Thoracic aorta (tissue), 2 donors: ENCODE measurements around the gene FUZ. TPM values are rescaled to one million over a fixed set of nuclear protein-coding genes. Genes with fewer than 3 reads are reported as not detected.

ENCODE experiments used
- ATAC-seq: fragments of 150-250 bp; one replicate; pipeline ENCODE4 v1.8.0; 2017; ENCODE audit warnings: low read depth; ENCODE audit not compliant: insufficient number of reproducible peaks, low FRiP score
- DNase-seq: peaks from one replicate; pipeline ENCODE4 v3.0.0-alpha.2; 2020; ENCODE audit warnings: low spot score
- H3K27ac ChIP-seq, 2 donors: fragments of 200-600 bp; sonication (generic); 1 replicate in 1 of 2; 2 replicates in 1 of 2; pipeline ENCODE4 v1.5.1; 2016; ENCODE audit warnings: mild to moderate bottlenecking in 2 of 2, moderate library complexity in 2 of 2
- H3K27me3 ChIP-seq: fragments of 200-600 bp; sonication (generic); replicated peaks from 2 replicates; pipeline ENCODE4 v1.6.0; 2016; ENCODE audit warnings: mild to moderate bottlenecking; ENCODE audit not compliant: insufficient read depth
- H3K36me3 ChIP-seq: fragments of 200-600 bp; sonication (generic); one replicate; pipeline ENCODE4 v1.5.1; 2016
- H3K4me1 ChIP-seq, 2 donors: fragments of 200-600 bp; sonication (generic); 1 replicate in 1 of 2; 2 replicates in 1 of 2; pipeline versions ENCODE4 v1.5.1 to v1.6.0; 2016; ENCODE audit warnings: low read depth in 2 of 2, mild to moderate bottlenecking in 1 of 2; ENCODE audit not compliant: control insufficient read depth in 1 of 2
- H3K4me3 ChIP-seq: fragments of 200-600 bp; sonication (generic); 2 replicates; pipeline ENCODE4 v1.5.1; 2016; ENCODE audit warnings: mild to moderate bottlenecking
- H3K9me3 ChIP-seq: fragments of 200-600 bp; sonication (generic); 2 replicates; pipeline ENCODE4 v1.5.1; 2016
- CTCF ChIP-seq: fragments of 200-600 bp; sonication (generic); IDR thresholded peaks from one replicate; pipeline ENCODE4 v1.5.1; 2019; ENCODE audit warnings: antibody characterized with exemption
- total RNA-seq, 2 donors: library from RNA; depleted of rRNA; stranded (reverse); fragments of >200 nt; gene quantifications; one replicate each; pipeline versions ENCODE4 v1.1.0 to v1.2.3, GENCODE V29; 2016

Gene FUZ
- total RNA-seq, 2 donors from 2014 or later, result 23.6 to 27.3 TPM

GRCh38 chr19:49817964-49818648 is 5.0 kb upstream of the FUZ start, which contains the start of gene MED25:
TSS of gene MED25 (plus strand) at chr19:49818289. CDS start at chr19:49818342, 53 bp downstream.
- peak within 1 kb of the TSS; percentile 96 for H3K4me3 ChIP-seq
- H3K4me1 ChIP-seq, result peaks cover 19 to 21% of the 10 kb centered on the region in 2 donors
- H3K27me3 ChIP-seq, result no peaks in the 10 kb centered on the region
- peak; percentile 82 for TF ChIP-seq CTCF
- peak within 1 kb of the TSS; percentile 90 to 98 for H3K27ac ChIP-seq
- H3K9me3 ChIP-seq, result no peaks in the 10 kb centered on the region
- peak; percentile 36 for DNase-seq
- peaks cover 3% of the 10 kb centered on the region for H3K36me3 ChIP-seq
- peak; percentile 57 for ATAC-seq

GRCh38 chr19:49816590-49816989 is 3.5 kb upstream of the FUZ start:
- no peak for ATAC-seq
- Histone ChIP-seq H3K27me3 (no peaks in the 10 kb centered on the region), H3K4me3 (peak overlapping the region; percentile 96), H3K36me3 (no peaks in the 10 kb centered on the region), H3K27ac (peak overlapping the region; percentile 90 to 98), H3K9me3 (no peaks in the 10 kb centered on the region), H3K4me1 (peaks cover 21 to 28% of the 10 kb centered on the region in 2 donors)
- no peak for TF ChIP-seq CTCF
- DNase-seq, result no peak

- no peak for TF ChIP-seq CTCF
- DNase-seq, result no peak
- Histone ChIP-seq H3K4me3 (peak overlapping the region; percentile 83), H3K9me3 (no peaks in the 10 kb centered on the region), H3K4me1 (peaks cover 20 to 34% of the 10 kb centered on the region in 2 donors), H3K27me3 (no peaks in the 10 kb centered on the region), H3K36me3 (no peaks in the 10 kb centered on the region), H3K27ac (peak overlapping the region; percentile 40 to 84)
- no peak for ATAC-seq
These were observed 918 bp upstream of the FUZ start for GRCh38 chr19:49814010-49814409.

GRCh38 chr19:49812452-49812996 is 568 bp downstream of the FUZ start:
- no peaks in the 10 kb centered on the region for H3K27me3 ChIP-seq
- H3K27ac ChIP-seq, result peak overlapping the region; percentile 73 to 84
- ATAC-seq, result no peak
- peaks cover under 1% of the 10 kb centered on the region for H3K36me3 ChIP-seq
- TF ChIP-seq CTCF, result no peak
- DNase-seq, result no peak
- no peaks in the 10 kb centered on the region for H3K9me3 ChIP-seq
- H3K4me1 ChIP-seq, result peaks cover 18 to 33% of the 10 kb centered on the region in 2 donors
- H3K4me3 ChIP-seq, result peak overlapping the region; percentile 83

- Histone ChIP-seq H3K27me3 (no peaks in the 10 kb centered on the region), H3K4me1 (peaks cover 14 to 33% of the 10 kb centered on the region in 2 donors), H3K36me3 (peaks cover 4% of the 10 kb centered on the region), H3K4me3 (no peak overlapping the region), H3K27ac (no peak overlapping the region), H3K9me3 (no peaks in the 10 kb centered on the region)
- no peak for TF ChIP-seq CTCF
- no peak for DNase-seq
- ATAC-seq, result no peak
These were observed 1.8 kb downstream of the FUZ start for GRCh38 chr19:49811328-49811727.
